Measurements from ENCODE around the gene FAM50B. TPM values are rescaled to one million over a fixed set of nuclear protein-coding genes. Genes with fewer than 3 reads are reported as not detected.

FAM50B gene
- total RNA-seq, 1 experiment from 2014 or later, result 14.3 TPM

DNA sequence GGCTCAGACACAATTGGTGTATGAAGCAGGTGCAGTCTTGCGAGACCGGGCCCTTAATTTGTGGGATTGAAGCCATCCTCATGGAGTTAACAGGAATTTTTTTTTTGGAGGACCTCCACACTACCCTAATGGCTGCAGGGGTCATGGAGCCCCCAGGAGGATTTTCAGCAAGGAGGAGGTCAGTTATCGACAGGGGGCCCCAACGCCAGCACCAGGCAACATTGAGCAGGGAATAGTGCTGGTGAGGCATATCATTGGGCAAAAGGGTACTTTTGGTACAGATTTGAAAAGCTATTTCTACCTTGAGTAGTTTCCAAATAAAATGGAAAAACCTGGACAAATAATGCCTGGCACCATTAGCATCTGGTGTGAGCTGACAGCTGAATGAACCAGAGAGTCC, 6.7 kb downstream of the FAM50B start:
- intact Hi-C loops (cut with micrococcal nuclease; ENCODE audit: unreplicated experiment), result no loop called here
- no peak overlapping the region for H3K27ac ChIP-seq
- no peak overlapping the region for H3K4me2 ChIP-seq
- no peaks in the 10 kb centered on the region for H3K79me2 ChIP-seq (ENCODE audit: low read depth)
- no peaks in the 10 kb centered on the region for H3K36me3 ChIP-seq (ENCODE audit: low read depth)
- no TSS peak for BruUV-seq (replicated peaks)
- no peak for DNase-seq
- no peaks in the 10 kb centered on the region for H3K27me3 ChIP-seq (ENCODE audit: insufficient read depth, low read depth)
- no peak overlapping the region for H3K4me3 ChIP-seq
- H4K20me1 ChIP-seq (ENCODE audit: insufficient read depth), result no peaks in the 10 kb centered on the region
- H2AFZ ChIP-seq, result no peak overlapping the region
- CTCF ChIA-PET, result no interaction called here
- TF ChIP-seq, protein P1, sequence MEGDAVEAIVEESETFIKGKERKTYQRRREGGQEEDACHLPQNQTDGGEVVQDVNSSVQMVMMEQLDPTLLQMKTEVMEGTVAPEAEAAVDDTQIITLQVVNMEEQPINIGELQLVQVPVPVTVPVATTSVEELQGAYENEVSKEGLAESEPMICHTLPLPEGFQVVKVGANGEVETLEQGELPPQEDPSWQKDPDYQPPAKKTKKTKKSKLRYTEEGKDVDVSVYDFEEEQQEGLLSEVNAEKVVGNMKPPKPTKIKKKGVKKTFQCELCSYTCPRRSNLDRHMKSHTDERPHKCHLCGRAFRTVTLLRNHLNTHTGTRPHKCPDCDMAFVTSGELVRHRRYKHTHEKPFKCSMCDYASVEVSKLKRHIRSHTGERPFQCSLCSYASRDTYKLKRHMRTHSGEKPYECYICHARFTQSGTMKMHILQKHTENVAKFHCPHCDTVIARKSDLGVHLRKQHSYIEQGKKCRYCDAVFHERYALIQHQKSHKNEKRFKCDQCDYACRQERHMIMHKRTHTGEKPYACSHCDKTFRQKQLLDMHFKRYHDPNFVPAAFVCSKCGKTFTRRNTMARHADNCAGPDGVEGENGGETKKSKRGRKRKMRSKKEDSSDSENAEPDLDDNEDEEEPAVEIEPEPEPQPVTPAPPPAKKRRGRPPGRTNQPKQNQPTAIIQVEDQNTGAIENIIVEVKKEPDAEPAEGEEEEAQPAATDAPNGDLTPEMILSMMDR (conservative IDR thresholded peaks at IDR 0.05), result no peak
- no peak for TF ChIP-seq EZH2 (IDR thresholded peaks at IDR 0.05; ENCODE audit: low read depth)
- no peaks in the 10 kb centered on the region for H3F3A ChIP-seq (ENCODE audit: insufficient read depth, low read depth)
- POLR2A ChIA-PET (ENCODE audit: unreplicated experiment), result interaction anchor here (0.6 kb wide), 1 partner anchor 28 kb away, joined by 4 read pairs; no protein-coding TSS in a partner anchor
- no peaks in the 10 kb centered on the region for H3K9me2 ChIP-seq (ENCODE audit: insufficient read depth)
- no peaks in the 10 kb centered on the region for H3K4me1 ChIP-seq (replicated peaks; ENCODE audit: insufficient read depth)
- H3K9me3 ChIP-seq (ENCODE audit: insufficient read depth, low read depth), result no peaks in the 10 kb centered on the region

DNA sequence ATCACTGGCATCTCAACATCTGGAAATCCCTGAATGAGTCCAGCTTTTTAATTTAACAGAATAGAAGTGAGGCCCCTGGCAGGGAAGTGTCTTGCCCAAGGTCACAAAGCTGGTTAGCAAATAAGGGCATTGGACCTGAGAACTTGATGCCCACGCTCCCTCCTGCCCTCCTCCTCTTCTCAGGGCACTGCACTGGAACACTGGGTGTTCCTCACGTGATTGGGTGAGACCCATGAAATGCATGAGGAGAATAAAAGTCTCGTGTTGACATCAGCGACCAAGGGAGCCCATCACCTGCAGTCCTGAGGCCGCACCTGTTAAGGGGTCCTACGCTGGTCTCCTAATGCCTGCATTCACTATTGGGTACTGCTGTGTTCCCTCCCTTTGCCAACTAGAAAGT, 7.4 kb downstream of the FAM50B start:
- no TSS peak for BruUV-seq (replicated peaks)
- POLR2A ChIA-PET (ENCODE audit: unreplicated experiment), result interaction anchor here (0.6 kb wide), 1 partner anchor 27 kb away, joined by 4 read pairs; no protein-coding TSS in a partner anchor

DNA sequence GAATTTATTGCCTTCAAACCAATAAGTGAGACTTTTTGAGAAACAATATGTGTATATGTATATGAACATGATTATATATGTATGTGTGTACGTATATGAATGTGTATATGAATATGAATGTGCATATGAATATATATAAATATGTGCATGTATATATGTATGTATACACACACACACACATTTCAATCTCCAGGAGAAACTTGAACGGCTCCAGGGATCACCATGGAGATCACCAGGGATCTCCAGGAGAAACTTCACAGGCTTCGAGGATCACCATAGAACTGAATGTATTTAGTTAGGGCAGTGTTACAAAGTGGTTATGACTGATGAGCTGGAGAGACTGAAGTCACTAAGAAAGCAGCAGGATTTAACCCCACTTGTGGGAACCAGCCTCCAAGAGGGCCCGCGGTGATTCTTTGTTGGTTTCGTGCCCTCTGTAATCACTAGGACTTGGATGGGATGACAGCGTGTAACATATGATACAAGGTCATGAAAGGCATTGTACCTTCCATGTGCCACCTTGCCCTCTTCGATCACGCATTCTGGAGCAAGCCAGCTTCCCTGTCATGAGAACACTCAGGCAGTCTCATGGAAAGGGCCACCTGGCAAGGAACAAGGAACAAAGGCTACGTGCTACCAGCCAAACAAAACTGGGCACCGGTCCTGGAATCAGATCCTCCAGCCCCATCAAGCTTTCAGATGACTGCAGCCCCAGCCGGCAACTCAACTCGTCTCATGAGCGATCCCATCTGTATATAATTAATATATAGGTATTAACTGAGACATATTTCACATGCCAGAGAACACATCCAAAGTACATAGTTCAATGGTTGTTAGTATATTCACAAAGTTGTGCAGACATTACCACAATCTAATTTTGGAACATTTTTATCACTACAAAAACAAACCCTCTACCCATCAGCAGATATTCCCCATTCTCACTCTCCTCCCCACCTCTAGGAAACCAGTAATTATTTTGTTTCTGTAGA, 8.6 kb downstream of the FAM50B start:
- ChIA-PET CTCF (no interaction called here), POLR2A (ENCODE audit: unreplicated experiment) (no interaction called here)
- TF ChIP-seq, protein P1 (conservative IDR thresholded peaks at IDR 0.05), result no peak
- TF ChIP-seq EZH2 (IDR thresholded peaks at IDR 0.05; ENCODE audit: low read depth), result no peak

More for the DNA sequence above, 7.4 kb downstream of the FAM50B start:
- DNase-seq, result no peak
- Histone ChIP-seq H3K36me3 (ENCODE audit: low read depth) (no peaks in the 10 kb centered on the region), H3K9me3 (ENCODE audit: insufficient read depth, low read depth) (no peaks in the 10 kb centered on the region), H3K9me2 (ENCODE audit: insufficient read depth) (no peaks in the 10 kb centered on the region), H3K4me1 (replicated peaks; ENCODE audit: insufficient read depth) (no peaks in the 10 kb centered on the region), H3K79me2 (ENCODE audit: low read depth) (no peaks in the 10 kb centered on the region), H3K27me3 (ENCODE audit: insufficient read depth, low read depth) (no peaks in the 10 kb centered on the region), H3K27ac (no peak overlapping the region), H3F3A (ENCODE audit: insufficient read depth, low read depth) (no peaks in the 10 kb centered on the region), H4K20me1 (ENCODE audit: insufficient read depth) (no peaks in the 10 kb centered on the region), H2AFZ (no peak overlapping the region), H3K4me3 (no peak overlapping the region), H3K4me2 (no peak overlapping the region)
- intact Hi-C loops (cut with micrococcal nuclease; ENCODE audit: unreplicated experiment), result no loop called here
- CTCF ChIA-PET, result no interaction called here
- TF ChIP-seq EZH2 (IDR thresholded peaks at IDR 0.05; ENCODE audit: low read depth), result no peak
- TF ChIP-seq, protein P1 (conservative IDR thresholded peaks at IDR 0.05), result no peak

More for the DNA sequence above, 8.6 kb downstream of the FAM50B start:
- Histone ChIP-seq H3K4me2 (no peak overlapping the region), H3K9me3 (ENCODE audit: insufficient read depth, low read depth) (no peaks in the 10 kb centered on the region), H3K4me1 (replicated peaks; ENCODE audit: insufficient read depth) (no peaks in the 10 kb centered on the region), H3K27ac (no peak overlapping the region), H3K79me2 (ENCODE audit: low read depth) (no peaks in the 10 kb centered on the region), H3K36me3 (ENCODE audit: low read depth) (no peaks in the 10 kb centered on the region), H3F3A (ENCODE audit: insufficient read depth, low read depth) (no peaks in the 10 kb centered on the region), H4K20me1 (ENCODE audit: insufficient read depth) (no peaks in the 10 kb centered on the region), H3K27me3 (ENCODE audit: insufficient read depth, low read depth) (no peaks in the 10 kb centered on the region), H3K9me2 (ENCODE audit: insufficient read depth) (no peaks in the 10 kb centered on the region), H2AFZ (no peak overlapping the region), H3K4me3 (no peak overlapping the region)
- DNase-seq, result no peak
- intact Hi-C loops (cut with micrococcal nuclease; ENCODE audit: unreplicated experiment), result no loop called here
- no TSS peak for BruUV-seq (replicated peaks)

Data from PC-9 (cell line).